Keratinocyte (primary cell): ENCODE measurements around the gene MPND. TPM values are rescaled to one million over a fixed set of nuclear protein-coding genes. Genes with fewer than 3 reads are reported as not detected.

Source experiments
- DNase-seq: peaks from one replicate; pipeline ENCODE4 v3.0.0-alpha.2; 2011; ENCODE audit warnings: low read depth, missing footprints, low spot score
- FAIRE-seq: peaks from 2 replicates; lab custom pipeline; 2011; peaks lifted over from hg19 to GRCh38; lab: Jason Lieb, UNC
- H2AFZ ChIP-seq: 2 replicates; pipeline ENCODE4 v1.6.0; 2012; ENCODE audit warnings: low read length, control low read depth, inconsistent platforms; ENCODE audit not compliant: control insufficient read depth
- H3K27ac ChIP-seq: 2 replicates; pipeline ENCODE4 v1.5.1; 2011; ENCODE audit warnings: low read length; ENCODE audit not compliant: control insufficient read depth, insufficient read depth
- H3K27me3 ChIP-seq: 3 replicates; pipeline ENCODE4 v1.6.0; 2011; ENCODE audit warnings: low read length; ENCODE audit not compliant: control insufficient read depth, insufficient read depth; ENCODE audit errors: extremely low read depth
- H3K36me3 ChIP-seq, 2 experiments: 2 replicates in 1 of 2; 3 replicates in 1 of 2; pipeline ENCODE4 v1.5.1; 2011; ENCODE audit warnings: low read length in 2 of 2, mild to moderate bottlenecking in 1 of 2; ENCODE audit not compliant: control insufficient read depth in 2 of 2, insufficient read depth in 2 of 2; ENCODE audit errors: extremely low read depth in 1 of 2
- H3K4me1 ChIP-seq: 3 replicates; pipeline ENCODE4 v1.5.1; 2011; ENCODE audit warnings: low read length; ENCODE audit not compliant: control insufficient read depth, insufficient read depth; ENCODE audit errors: extremely low read depth
- H3K4me2 ChIP-seq: 3 replicates; pipeline ENCODE4 v1.6.0; 2011; ENCODE audit warnings: low read depth, low read length; ENCODE audit not compliant: control insufficient read depth, insufficient read depth; ENCODE audit errors: extremely low read depth
- H3K4me3 ChIP-seq, 3 experiments: fragments of 200-600 bp in 1 of 3; sonication (generic) in 1 of 3; 2 replicates in 2 of 3; 3 replicates in 1 of 3; pipeline ENCODE4 v1.5.1; 2011 to 2016; ENCODE audit warnings: low read length in 3 of 3, mild to moderate bottlenecking in 3 of 3, control low read depth in 2 of 3, inconsistent platforms in 1 of 3, low read depth in 1 of 3, mixed read lengths in 1 of 3, mixed run types in 1 of 3, moderate library complexity in 1 of 3; ENCODE audit not compliant: control insufficient read depth in 2 of 3, insufficient read depth in 2 of 3; ENCODE audit errors: extremely low read depth in 1 of 3
- H3K79me2 ChIP-seq: 2 replicates; pipeline ENCODE4 v1.6.0; 2012; ENCODE audit warnings: low read length; ENCODE audit not compliant: control insufficient read depth, insufficient read depth
- H3K9ac ChIP-seq: 3 replicates; pipeline ENCODE4 v1.6.0; 2011; ENCODE audit warnings: low read length; ENCODE audit not compliant: control insufficient read depth, insufficient read depth; ENCODE audit errors: extremely low read depth
- H3K9me1 ChIP-seq: 3 replicates; pipeline ENCODE4 v1.6.0; 2011; ENCODE audit warnings: low read length; ENCODE audit not compliant: control insufficient read depth, insufficient read depth; ENCODE audit errors: extremely low read depth
- H3K9me3 ChIP-seq: 2 replicates; pipeline ENCODE4 v1.5.1; 2012; ENCODE audit warnings: low read depth, low read length; ENCODE audit not compliant: control insufficient read depth
- H4K20me1 ChIP-seq: 3 replicates; pipeline ENCODE4 v1.6.0; 2011; ENCODE audit warnings: low read length; ENCODE audit not compliant: control insufficient read depth, insufficient read depth; ENCODE audit errors: extremely low read depth
- EZH2 ChIP-seq: IDR thresholded peaks from one replicate; pipeline ENCODE4 v1.6.1; 2012; ENCODE audit warnings: inconsistent platforms, mild to moderate bottlenecking, low read length, moderate library complexity
- dilution Hi-C: fragments of 300-500 bp; cut with MboI; formaldehyde crosslinking; loops from one replicate; pipeline ENCODE4 v1.7.0; 2020; ENCODE audit warnings: low sequenced_read_pairs; ENCODE audit not compliant: extremely low pct_ligation_motif_present
- polyA plus RNA-seq, 5 experiments: library from polyadenylated mRNA; depleted of rRNA in 3 of 5; stranded (reverse) in 3 of 5; stranded (forward) in 1 of 5; unstranded in 1 of 5; fragments of >200 nt; gene quantifications; 1 replicate in 1 of 5; 2 replicates in 3 of 5; 3 replicates in 1 of 5; pipeline versions ENCODE4 v1.2.1 to v1.2.3, GENCODE V29; 2011 to 2012; ENCODE audit warnings: missing spikeins in 2 of 5, low read depth in 1 of 5, low replicate concordance in 1 of 5
- TF ChIP-seq, protein P1 (sequence below), 3 experiments: IDR thresholded peaks in 1 of 3; conservative IDR thresholded peaks in 1 of 3; optimal IDR thresholded peaks in 1 of 3; 2 replicates in 2 of 3; 3 replicates in 1 of 3; pipeline versions ENCODE3 to v1.5.1; 2011; ENCODE audit warnings: low read length in 3 of 3, mild to moderate bottlenecking in 3 of 3, moderate library complexity in 2 of 3, control low read depth in 1 of 3, inconsistent platforms in 1 of 3; ENCODE audit not compliant: insufficient read depth in 2 of 3; ENCODE audit errors: extremely low read depth in 1 of 3

Gene MPND
- polyA plus RNA-seq, 1 donor (not counting 4 experiments of a cell fraction or from before 2014, with no cell fraction given) = 4.2 TPM

DNA sequence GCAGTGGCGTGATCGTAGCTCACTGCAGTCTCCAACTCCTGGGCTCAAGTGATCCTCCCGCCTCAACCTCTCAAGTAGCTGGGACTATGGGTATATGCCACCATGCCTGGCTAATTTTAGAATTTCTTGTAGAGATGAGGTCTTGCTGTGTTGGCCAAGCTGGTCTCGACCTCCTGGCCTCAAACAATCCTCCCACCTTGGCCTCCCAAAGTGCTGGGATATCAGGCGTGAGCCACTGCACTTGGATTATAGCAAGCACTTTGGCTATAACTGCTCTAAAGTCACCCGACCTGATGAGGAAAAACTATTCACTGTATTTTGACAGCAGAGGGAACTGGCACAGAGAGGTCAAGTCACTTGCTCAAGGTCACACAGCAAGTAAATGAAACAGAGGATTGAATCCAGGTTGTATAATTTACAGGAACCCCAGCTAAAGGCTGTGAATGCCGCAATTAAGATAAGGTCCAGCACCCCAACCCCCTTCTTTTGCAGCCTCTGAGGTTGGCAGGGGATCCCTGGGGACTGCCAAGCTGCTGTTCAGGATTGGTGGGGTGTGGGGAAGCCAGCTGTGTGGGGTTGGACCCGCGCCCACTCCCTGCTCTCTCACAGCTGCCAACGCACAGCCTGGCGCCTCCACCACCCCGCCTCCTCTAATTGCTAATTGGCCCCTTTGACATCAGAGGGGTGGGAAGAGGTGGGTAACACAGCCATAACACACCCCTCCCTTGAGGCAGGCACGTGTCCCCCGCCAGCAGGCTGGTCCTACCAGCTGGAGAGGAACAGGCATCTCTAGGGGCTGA, 47.2 kb upstream of the MPND start:
- Histone ChIP-seq H3K27me3 (peaks cover 10% of the 10 kb centered on the region), H3K9me1 (no peaks in the 10 kb centered on the region), H3K9me3 (no peaks in the 10 kb centered on the region), H3K4me2 (no peak overlapping the region), H3K27ac (no peak overlapping the region), H3K79me2 (no peaks in the 10 kb centered on the region), H3K36me3 (no peaks in the 10 kb centered on the region), H3K4me3 (no peak overlapping the region), H3K9ac (no peak overlapping the region), H3K4me1 (no peaks in the 10 kb centered on the region), H2AFZ (no peak overlapping the region), H4K20me1 (no peaks in the 10 kb centered on the region)
- FAIRE-seq (no peak), DNase-seq (no peak)
- TF ChIP-seq, protein P1, sequence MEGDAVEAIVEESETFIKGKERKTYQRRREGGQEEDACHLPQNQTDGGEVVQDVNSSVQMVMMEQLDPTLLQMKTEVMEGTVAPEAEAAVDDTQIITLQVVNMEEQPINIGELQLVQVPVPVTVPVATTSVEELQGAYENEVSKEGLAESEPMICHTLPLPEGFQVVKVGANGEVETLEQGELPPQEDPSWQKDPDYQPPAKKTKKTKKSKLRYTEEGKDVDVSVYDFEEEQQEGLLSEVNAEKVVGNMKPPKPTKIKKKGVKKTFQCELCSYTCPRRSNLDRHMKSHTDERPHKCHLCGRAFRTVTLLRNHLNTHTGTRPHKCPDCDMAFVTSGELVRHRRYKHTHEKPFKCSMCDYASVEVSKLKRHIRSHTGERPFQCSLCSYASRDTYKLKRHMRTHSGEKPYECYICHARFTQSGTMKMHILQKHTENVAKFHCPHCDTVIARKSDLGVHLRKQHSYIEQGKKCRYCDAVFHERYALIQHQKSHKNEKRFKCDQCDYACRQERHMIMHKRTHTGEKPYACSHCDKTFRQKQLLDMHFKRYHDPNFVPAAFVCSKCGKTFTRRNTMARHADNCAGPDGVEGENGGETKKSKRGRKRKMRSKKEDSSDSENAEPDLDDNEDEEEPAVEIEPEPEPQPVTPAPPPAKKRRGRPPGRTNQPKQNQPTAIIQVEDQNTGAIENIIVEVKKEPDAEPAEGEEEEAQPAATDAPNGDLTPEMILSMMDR (optimal IDR thresholded peaks at IDR 0.05 in 1 of 3, IDR thresholded peaks at IDR 0.05 in 1 of 3, conservative IDR thresholded peaks at IDR 0.05 in 1 of 3; ENCODE audit: extremely low read depth in 1 of 3, insufficient read depth in 2 of 3, low read length in 3 of 3) = no peak
- TF ChIP-seq EZH2 = no peak
- dilution Hi-C loops = no loop called here

GRCh38 chr19:4297901-4298809, 45.2 kb upstream of the MPND start:
- FAIRE-seq (no peak), DNase-seq (no peak)
- Histone ChIP-seq H3K27ac (no peak overlapping the region), H2AFZ (no peak overlapping the region), H3K9me3 (no peaks in the 10 kb centered on the region), H3K4me3 (no peak overlapping the region), H3K36me3 (no peaks in the 10 kb centered on the region), H3K9me1 (no peaks in the 10 kb centered on the region), H3K27me3 (peaks cover 10% of the 10 kb centered on the region), H4K20me1 (no peaks in the 10 kb centered on the region), H3K79me2 (no peaks in the 10 kb centered on the region), H3K4me1 (no peaks in the 10 kb centered on the region), H3K9ac (no peak overlapping the region), H3K4me2 (no peak overlapping the region)
- TF ChIP-seq, protein P1 (optimal IDR thresholded peaks at IDR 0.05 in 1 of 3, IDR thresholded peaks at IDR 0.05 in 1 of 3, conservative IDR thresholded peaks at IDR 0.05 in 1 of 3; ENCODE audit: extremely low read depth in 1 of 3, insufficient read depth in 2 of 3, low read length in 3 of 3) = no peak
- TF ChIP-seq EZH2 = no peak
- dilution Hi-C loops = no loop called here
